T-helper 1 cell (primary cell): ENCODE results near the gene SCN8A.
A peak's percentile ranks its signal among the peaks of the same experiment; 100 is the strongest.
"Not testable (repeated sequence)": the region's sequence is repeated elsewhere in the genome, so short reads cannot be mapped to it uniquely, and the experiment has no call there.

Source experiments
- DNase-seq, 5 donors: peaks; one replicate each; pipeline ENCODE4 v3.0.0-alpha.2; 2012 to 2020

SCN8A gene

GRCh38 chr12:51818566-51819300 is 227.7 kb downstream of the SCN8A start:
- DNase-seq = no peak

- DNase-seq = no peak
Measured at GRCh38 chr12:51819736-51820525, 228.9 kb downstream of the SCN8A start.

GRCh38 chr12:51820526-51821439 is 229.8 kb downstream of the SCN8A start:
- peak; percentile 47 to 71 (median 68) for DNase-seq

- DNase-seq = peak in 2 of 5 donors; percentile 25 to 29
Measured at GRCh38 chr12:51821440-51822260, 230.6 kb downstream of the SCN8A start.

GRCh38 chr12:51822261-51822616 is 231.2 kb downstream of the SCN8A start:
- DNase-seq = no peak

GRCh38 chr12:51822956-51823355 is 231.9 kb downstream of the SCN8A start:
- no peak for DNase-seq

- peak in 1 of 5 donors; percentile 28 for DNase-seq
Measured at GRCh38 chr12:51823875-51824565, 233.0 kb downstream of the SCN8A start.

- DNase-seq = no peak
Measured at GRCh38 chr12:51825216-51825615, 234.2 kb downstream of the SCN8A start.

- DNase-seq = no peak
Measured at GRCh38 chr12:51826881-51827280, 235.8 kb downstream of the SCN8A start.

- DNase-seq = peak in 1 of 5 donors; percentile 66
Measured at GRCh38 chr12:51827925-51828818, 237.1 kb downstream of the SCN8A start.

- DNase-seq = no peak
Measured at GRCh38 chr12:51829011-51829481, 238.0 kb downstream of the SCN8A start.

- no peak for DNase-seq
Measured at GRCh38 chr12:51829641-51830040, 238.6 kb downstream of the SCN8A start.

GRCh38 chr12:51831817-51832216 is 240.8 kb downstream of the SCN8A start:
- not testable (repeated sequence) for DNase-seq

GRCh38 chr12:51832354-51833107 is 241.5 kb downstream of the SCN8A start:
- no peak for DNase-seq

- DNase-seq = no peak
Measured at GRCh38 chr12:51833448-51834227, 242.6 kb downstream of the SCN8A start.

- no peak for DNase-seq
Measured at GRCh38 chr12:51834411-51834810, 243.4 kb downstream of the SCN8A start.

- no peak for DNase-seq
Measured at GRCh38 chr12:51836041-51836826, 245.2 kb downstream of the SCN8A start.

- DNase-seq = no peak
Measured at GRCh38 chr12:51836827-51837173, 245.8 kb downstream of the SCN8A start.
